H9 (cell line): ENCODE data around the gene SHOC1. TPM values are rescaled to one million over a fixed set of nuclear protein-coding genes. Genes with fewer than 3 reads are reported as not detected.

Source experiments
- DNase-seq: peaks from one replicate; pipeline ENCODE4 v3.0.0-alpha.2; 2017
- H2AFZ ChIP-seq: one replicate; pipeline ENCODE4 v1.6.1; 2013; ENCODE audit warnings: mild to moderate bottlenecking, low read length, control low read depth, moderate library complexity
- H2AK5ac ChIP-seq: 2 replicates; pipeline ENCODE4 v1.6.1; 2013; ENCODE audit warnings: low read length, control low read depth, mixed read lengths; ENCODE audit not compliant: insufficient read length
- H2BK120ac ChIP-seq: one replicate; pipeline ENCODE4 v1.6.1; 2013; ENCODE audit warnings: low read depth, mild to moderate bottlenecking, low read length, control low read depth, inconsistent platforms; ENCODE audit not compliant: poor library complexity, severe bottlenecking
- H2BK12ac ChIP-seq: 2 replicates; pipeline ENCODE4 v1.6.1; 2013; ENCODE audit warnings: low read length, control low read depth, mixed read lengths, low read depth; ENCODE audit not compliant: insufficient read length
- H2BK15ac ChIP-seq: 2 replicates; pipeline ENCODE4 v1.6.1; 2013; ENCODE audit warnings: low read depth, low read length, control low read depth
- H2BK20ac ChIP-seq: one replicate; pipeline ENCODE4 v1.6.1; 2013; ENCODE audit warnings: low read depth, mild to moderate bottlenecking, low read length, control low read depth, inconsistent platforms; ENCODE audit not compliant: poor library complexity, severe bottlenecking
- H2BK5ac ChIP-seq: 2 replicates; pipeline ENCODE4 v1.6.1; 2013; ENCODE audit warnings: low read length, control low read depth, mixed read lengths; ENCODE audit not compliant: insufficient read length
- H3K14ac ChIP-seq: 2 replicates; pipeline ENCODE4 v1.6.1; 2013; ENCODE audit warnings: low read length, control low read depth; ENCODE audit not compliant: insufficient read depth
- H3K18ac ChIP-seq: 2 replicates; pipeline ENCODE4 v1.6.1; 2013; ENCODE audit warnings: low read depth, mild to moderate bottlenecking, mixed read lengths, low read length, control low read depth; ENCODE audit not compliant: insufficient read length
- H3K23ac ChIP-seq: 2 replicates; pipeline ENCODE4 v1.6.1; 2013; ENCODE audit warnings: low read length, control low read depth, mixed read lengths, low read depth; ENCODE audit not compliant: insufficient read length
- H3K23me2 ChIP-seq: 2 replicates; pipeline ENCODE4 v1.6.1; 2013; ENCODE audit warnings: low read depth, mild to moderate bottlenecking, mixed read lengths, low read length, control low read depth; ENCODE audit not compliant: insufficient read length, poor library complexity, severe bottlenecking
- H3K27ac ChIP-seq: 2 replicates; pipeline ENCODE4 v1.5.1; 2013; ENCODE audit warnings: low read length, control low read depth, mixed read lengths, low read depth; ENCODE audit not compliant: insufficient read length
- H3K27me3 ChIP-seq: 2 replicates; pipeline ENCODE4 v1.6.1; 2013; ENCODE audit warnings: low read length, control low read depth, inconsistent platforms; ENCODE audit not compliant: insufficient read depth
- H3K4ac ChIP-seq: 2 replicates; pipeline ENCODE4 v1.6.1; 2013; ENCODE audit warnings: low read depth, mild to moderate bottlenecking, control low read depth, inconsistent platforms, low read length, moderate library complexity
- H3K4me1 ChIP-seq: 2 replicates; pipeline ENCODE4 v1.6.1; 2013; ENCODE audit warnings: low read length, control low read depth, inconsistent platforms; ENCODE audit not compliant: insufficient read depth
- H3K4me2 ChIP-seq: 2 replicates; pipeline ENCODE4 v1.6.1; 2013; ENCODE audit warnings: low read length, control low read depth, mixed read lengths; ENCODE audit not compliant: insufficient read length, insufficient read depth
- H3K56ac ChIP-seq: 2 replicates; pipeline ENCODE4 v1.6.1; 2013; ENCODE audit warnings: low read depth, mild to moderate bottlenecking, mixed read lengths, low read length, control low read depth; ENCODE audit not compliant: insufficient read length
- H3K79me1 ChIP-seq: 2 replicates; pipeline ENCODE4 v1.6.1; 2013; ENCODE audit warnings: low read depth, mild to moderate bottlenecking, moderate library complexity, low read length, control low read depth, inconsistent platforms; ENCODE audit not compliant: insufficient read depth, poor library complexity, severe bottlenecking
- H3K79me2 ChIP-seq: 2 replicates; pipeline ENCODE4 v1.6.1; 2013; ENCODE audit warnings: low read length, control low read depth, inconsistent platforms; ENCODE audit not compliant: insufficient read depth
- H3K9ac ChIP-seq: 2 replicates; pipeline ENCODE4 v1.6.1; 2013; ENCODE audit warnings: low read length, control low read depth, mixed read lengths; ENCODE audit not compliant: insufficient read length; ENCODE audit errors: extremely low read depth
- H3K9me3 ChIP-seq: one replicate; pipeline ENCODE4 v1.6.1; 2013; ENCODE audit warnings: low read depth, low read length, inconsistent platforms; ENCODE audit not compliant: control insufficient read depth
- H3T11ph ChIP-seq: one replicate; pipeline ENCODE4 v1.6.1; 2013; ENCODE audit warnings: mild to moderate bottlenecking, low read length, control low read depth, inconsistent platforms
- H4K20me1 ChIP-seq: one replicate; pipeline ENCODE4 v1.6.1; 2013; ENCODE audit not compliant: control insufficient read depth, insufficient read length, insufficient read depth
- H4K5ac ChIP-seq: 2 replicates; pipeline ENCODE4 v1.6.1; 2013; ENCODE audit warnings: low read depth, mild to moderate bottlenecking, mixed read lengths, low read length, control low read depth; ENCODE audit not compliant: insufficient read length
- H4K8ac ChIP-seq: replicated peaks from 2 replicates; pipeline ENCODE4 v1.6.1; 2013; ENCODE audit warnings: low read length, control low read depth, mixed read lengths, low read depth; ENCODE audit not compliant: insufficient read length
- H4K91ac ChIP-seq: 2 replicates; pipeline ENCODE4 v1.6.1; 2013; ENCODE audit warnings: low read depth, mild to moderate bottlenecking, moderate library complexity, mixed read lengths, low read length, control low read depth; ENCODE audit not compliant: insufficient read length
- H3K27ac Mint-ChIP-seq, 3 experiments: 2 replicates in 2 of 3; 3 replicates in 1 of 3; pipeline ENCODE4 v1.8.0; 2020 to 2021; ENCODE audit warnings: mixed read lengths in 3 of 3, mild to moderate bottlenecking in 1 of 3, moderate library complexity in 1 of 3
- H3K27me3 Mint-ChIP-seq: 2 replicates; pipeline ENCODE4 v1.8.0; 2021; ENCODE audit warnings: low read depth, mild to moderate bottlenecking, moderate library complexity, mixed read lengths
- H3K36me3 Mint-ChIP-seq, 3 experiments: 2 replicates in 2 of 3; 3 replicates in 1 of 3; pipeline ENCODE4 v1.8.0; 2020 to 2021; ENCODE audit warnings: low read depth in 3 of 3, mixed read lengths in 3 of 3; ENCODE audit not compliant: insufficient read depth in 1 of 3
- H3K4me1 Mint-ChIP-seq, 2 experiments: 2 replicates each; pipeline ENCODE4 v1.8.0; 2020; ENCODE audit warnings: mixed read lengths in 2 of 2
- H3K4me3 Mint-ChIP-seq, 2 experiments: 2 replicates in 1 of 2; 3 replicates in 1 of 2; pipeline ENCODE4 v1.8.0; 2020 to 2021; ENCODE audit warnings: mild to moderate bottlenecking in 2 of 2, mixed read lengths in 2 of 2, moderate library complexity in 1 of 2
- H3K9me3 Mint-ChIP-seq, 2 experiments: 2 replicates in 1 of 2; 3 replicates in 1 of 2; pipeline ENCODE4 v1.8.0; 2020; ENCODE audit warnings: mild to moderate bottlenecking in 2 of 2, mixed read lengths in 2 of 2, moderate library complexity in 1 of 2
- WGBS: extraction: QIAGEN DNeasy Blood & Tissue Kit; methylation state at CpG from one replicate; pipeline ENCODE4 v1.1.7; 2013; ENCODE audit warnings: missing lambda C conversion rate, low lambda C conversion rate, mixed read lengths; ENCODE audit not compliant: insufficient read length; ENCODE audit errors: extremely low coverage; 5-methylcytosine and 5-hydroxymethylcytosine counted together
- long read RNA-seq: library from polyadenylated mRNA; unstranded; transcript quantifications from one replicate; pipeline ENCODE4 v2.0.0, GENCODE V29; 2020
- total RNA-seq: library from RNA; stranded (reverse); gene quantifications from 2 replicates; pipeline ENCODE4 v1.2.1, GENCODE V29; 2021
- TF ChIP-seq, protein P1 (sequence below): fragments of 200-600 bp; sonication (generic); conservative IDR thresholded peaks from 3 replicates; pipeline ENCODE4 v1.8.0; 2021; ENCODE audit warnings: antibody characterized with exemption, mild to moderate bottlenecking

Gene SHOC1
- total RNA-seq = not detected in 2 replicates
- long read RNA-seq = 0 reads

DNA sequence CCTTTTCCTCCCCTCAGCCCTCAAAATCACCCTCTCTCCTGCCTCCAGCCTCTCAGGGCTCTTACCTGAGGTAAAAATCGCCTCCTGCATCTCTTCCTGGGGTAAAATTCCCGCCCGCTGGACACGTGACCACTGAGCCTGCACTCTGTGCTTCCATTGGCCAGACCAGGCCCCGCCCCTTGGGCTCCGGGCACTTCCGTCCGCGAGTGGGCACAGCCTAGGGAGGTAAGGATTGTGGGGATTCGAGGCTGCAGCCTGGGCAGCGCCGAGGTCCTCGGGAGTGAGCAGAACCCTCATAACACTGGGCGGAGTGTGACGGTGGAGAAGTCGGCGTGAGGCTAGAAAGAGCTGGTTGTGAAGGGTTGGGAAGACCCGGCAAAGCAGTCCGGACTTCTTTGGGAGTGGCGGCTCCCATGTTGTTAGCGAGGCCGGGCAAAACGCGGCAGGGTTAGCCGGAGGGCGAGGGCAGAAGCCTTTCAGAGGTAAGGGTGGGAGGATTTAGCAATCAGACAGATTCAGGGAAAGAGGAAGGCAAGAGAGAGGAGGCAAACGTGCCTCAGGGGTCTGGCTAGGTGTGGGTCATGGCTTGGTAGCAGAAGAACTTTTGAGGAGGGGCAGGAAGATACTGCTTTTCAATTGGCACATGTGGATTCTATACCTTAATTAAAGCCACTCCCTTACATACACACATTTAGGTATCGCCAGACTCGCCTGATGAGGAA lies at the start of gene SHOC1:
Gene SHOC1, minus strand, starts transcription at position 103 of the 722 bp plus-strand sequence. CDS start 3,519 bp downstream, outside the sequence.
- no peak within 1 kb of the TSS for H3K27ac ChIP-seq
- H3K4me3 Mint-ChIP-seq = no peak within 1 kb of the TSS; a peak in 1 of 5 replicates
- no peak within 1 kb of the TSS for H3K56ac ChIP-seq
- no peak within 1 kb of the TSS for H2BK20ac ChIP-seq
- H3K36me3 Mint-ChIP-seq = no peaks in the 10 kb centered on the region
- no peaks in the 10 kb centered on the region for H3K79me2 ChIP-seq
- H3K27me3 ChIP-seq = no peaks in the 10 kb centered on the region
- H3K4ac ChIP-seq = no peak within 1 kb of the TSS
- H3K14ac ChIP-seq = no peak within 1 kb of the TSS
- no peaks in the 10 kb centered on the region for H3K4me1 ChIP-seq
- no peak within 1 kb of the TSS for H2AK5ac ChIP-seq
- H3K4me1 Mint-ChIP-seq = no peaks in the 10 kb centered on the region
- H3T11ph ChIP-seq = no peak within 1 kb of the TSS
- no peak within 1 kb of the TSS for H2BK5ac ChIP-seq
- no peak within 1 kb of the TSS for H3K23ac ChIP-seq
- H3K9ac ChIP-seq = no peak within 1 kb of the TSS
- H3K79me1 ChIP-seq = no peaks in the 10 kb centered on the region
- no peaks in the 10 kb centered on the region for H3K23me2 ChIP-seq
- no peak within 1 kb of the TSS for H3K4me2 ChIP-seq
- no peak within 1 kb of the TSS for H2BK15ac ChIP-seq
- H2AFZ ChIP-seq = no peak within 1 kb of the TSS
- TF ChIP-seq, protein P1, sequence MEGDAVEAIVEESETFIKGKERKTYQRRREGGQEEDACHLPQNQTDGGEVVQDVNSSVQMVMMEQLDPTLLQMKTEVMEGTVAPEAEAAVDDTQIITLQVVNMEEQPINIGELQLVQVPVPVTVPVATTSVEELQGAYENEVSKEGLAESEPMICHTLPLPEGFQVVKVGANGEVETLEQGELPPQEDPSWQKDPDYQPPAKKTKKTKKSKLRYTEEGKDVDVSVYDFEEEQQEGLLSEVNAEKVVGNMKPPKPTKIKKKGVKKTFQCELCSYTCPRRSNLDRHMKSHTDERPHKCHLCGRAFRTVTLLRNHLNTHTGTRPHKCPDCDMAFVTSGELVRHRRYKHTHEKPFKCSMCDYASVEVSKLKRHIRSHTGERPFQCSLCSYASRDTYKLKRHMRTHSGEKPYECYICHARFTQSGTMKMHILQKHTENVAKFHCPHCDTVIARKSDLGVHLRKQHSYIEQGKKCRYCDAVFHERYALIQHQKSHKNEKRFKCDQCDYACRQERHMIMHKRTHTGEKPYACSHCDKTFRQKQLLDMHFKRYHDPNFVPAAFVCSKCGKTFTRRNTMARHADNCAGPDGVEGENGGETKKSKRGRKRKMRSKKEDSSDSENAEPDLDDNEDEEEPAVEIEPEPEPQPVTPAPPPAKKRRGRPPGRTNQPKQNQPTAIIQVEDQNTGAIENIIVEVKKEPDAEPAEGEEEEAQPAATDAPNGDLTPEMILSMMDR = no peak
- no peak within 1 kb of the TSS for H4K8ac ChIP-seq
- no peak within 1 kb of the TSS for H4K91ac ChIP-seq
- peak within 1 kb of the TSS in 1 of 3 experiments; percentile 46; a peak in 1 of 7 replicates for H3K27ac Mint-ChIP-seq
- DNase-seq = no peak
- no peak within 1 kb of the TSS for H3K18ac ChIP-seq
- H4K5ac ChIP-seq = no peak within 1 kb of the TSS
- H2BK12ac ChIP-seq = no peak within 1 kb of the TSS
- WGBS = no CpG with 5 or more reads among the region's 29 CpGs
- H3K9me3 ChIP-seq = no peaks in the 10 kb centered on the region
- no peak within 1 kb of the TSS for H2BK120ac ChIP-seq
- no peaks in the 10 kb centered on the region; a peak in 2 of 5 replicates for H3K9me3 Mint-ChIP-seq
- no peaks in the 10 kb centered on the region for H4K20me1 ChIP-seq
- no peaks in the 10 kb centered on the region; the same call in 1 of the 2 replicates for H3K27me3 Mint-ChIP-seq
